ENCODE results near the gene TBC1D23.
A peak's percentile ranks its signal among the peaks of the same experiment; 100 is the strongest.
"Not testable (repeated sequence)": the region's sequence is repeated elsewhere in the genome, so short reads cannot be mapped to it uniquely, and the experiment has no call there.

Gene TBC1D23

DNA sequence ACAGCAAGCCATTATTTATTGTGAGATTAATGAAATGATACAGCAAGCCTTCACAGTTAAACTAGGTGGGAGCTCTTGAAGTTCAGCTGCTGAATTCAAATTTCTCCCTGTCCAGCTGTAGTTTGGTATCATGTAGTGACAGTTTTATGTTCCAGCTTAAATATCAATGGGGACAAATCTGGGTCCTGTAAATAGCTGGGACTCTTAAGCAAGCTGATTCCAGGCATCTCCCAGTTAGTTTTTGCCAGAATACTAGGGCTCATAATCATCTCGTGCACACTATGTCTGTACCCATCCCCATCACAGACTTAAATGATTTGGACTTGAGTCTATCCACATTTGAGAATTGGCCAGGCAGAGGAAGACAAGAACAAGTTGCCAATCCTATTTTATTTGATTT lies 45.9 kb downstream of the TBC1D23 start:
- DNase-seq (ENCODE audit: low spot score) = no peak

GRCh38 chr3:100310355-100310965 lies 49.7 kb downstream of the TBC1D23 start:
- no peak for DNase-seq (ENCODE audit: low spot score)

DNA sequence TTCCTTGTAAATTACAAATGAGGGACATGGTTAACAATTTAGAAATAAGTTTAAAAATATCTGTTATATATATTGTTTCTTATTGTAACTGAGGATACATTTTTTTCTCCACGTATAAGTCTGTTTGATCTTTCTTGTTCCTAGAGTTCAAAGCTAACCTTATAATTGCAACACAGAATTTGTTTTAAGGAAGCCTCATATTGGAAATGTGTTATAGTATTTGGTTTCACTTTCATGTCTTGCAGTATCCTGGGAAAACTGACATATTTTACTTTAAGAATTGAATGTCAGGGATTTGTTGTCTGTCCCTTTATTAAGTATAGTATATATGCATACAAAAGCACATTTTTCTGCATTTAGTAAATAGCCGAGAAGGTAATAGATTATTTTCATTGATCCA lies 50.2 kb downstream of the TBC1D23 start:
- DNase-seq (ENCODE audit: low spot score) = no peak

GRCh38 chr3:100316641-100317069 lies 55.9 kb downstream of the TBC1D23 start:
- DNase-seq (ENCODE audit: low spot score) = peak; percentile 40

DNA sequence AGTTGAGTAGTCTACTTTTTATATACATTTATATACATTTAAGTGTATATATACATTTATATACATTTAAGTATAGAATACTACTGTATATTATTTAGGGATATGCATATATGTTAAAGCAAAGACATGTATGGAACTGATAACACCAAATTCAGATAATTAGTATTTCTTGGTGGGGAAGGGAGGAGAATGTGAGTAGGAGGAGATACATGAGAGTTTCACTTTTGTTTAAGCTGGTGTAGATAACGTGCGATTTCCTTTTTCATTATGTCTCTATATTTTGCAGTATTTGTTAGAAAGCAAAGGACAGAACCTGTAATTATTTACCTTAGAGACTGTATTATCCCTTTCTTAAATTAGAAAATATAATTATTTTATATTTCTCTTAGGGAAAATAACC lies 57.1 kb downstream of the TBC1D23 start:
- DNase-seq (ENCODE audit: low spot score) = no peak

DNA sequence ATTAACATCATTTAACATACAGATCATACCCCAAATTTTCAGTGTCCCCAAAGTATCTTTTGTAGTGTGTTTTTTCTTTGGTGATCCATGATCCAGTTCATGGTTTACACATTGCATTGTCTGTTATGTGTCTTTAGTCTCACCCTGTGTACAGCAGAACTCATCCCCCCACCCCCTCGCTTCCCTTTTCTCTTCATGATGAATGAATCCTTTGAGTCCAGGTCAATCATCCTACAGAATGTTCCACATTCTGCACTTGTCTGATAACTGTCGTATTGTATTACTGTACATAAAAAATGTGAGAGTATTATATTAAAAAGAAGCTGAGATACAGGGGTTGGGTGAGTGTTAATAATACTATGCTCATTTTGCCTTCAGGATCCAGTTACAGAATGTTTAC lies 59.2 kb downstream of the TBC1D23 start:
- no peak for DNase-seq (ENCODE audit: low spot score)

DNA sequence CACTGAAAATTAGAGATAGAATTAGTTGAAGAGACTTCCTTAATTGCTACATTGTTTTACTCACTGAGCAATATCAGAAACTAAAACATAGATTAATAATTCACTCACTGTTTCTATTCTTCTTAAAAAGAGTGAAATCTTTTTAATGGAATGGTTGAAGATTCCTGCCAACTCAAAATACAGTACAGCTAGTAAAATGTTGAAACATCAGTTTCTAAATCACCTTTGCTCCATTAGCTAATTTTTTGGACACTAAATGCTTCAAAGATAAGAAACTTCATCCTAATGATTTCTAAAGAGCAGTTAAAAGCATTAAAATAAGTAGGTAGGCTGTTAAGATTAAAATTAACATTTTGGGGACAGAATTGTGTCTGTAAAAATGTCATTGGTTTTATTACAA lies 63.3 kb downstream of the TBC1D23 start:
- no peak for DNase-seq (ENCODE audit: low spot score)

DNA sequence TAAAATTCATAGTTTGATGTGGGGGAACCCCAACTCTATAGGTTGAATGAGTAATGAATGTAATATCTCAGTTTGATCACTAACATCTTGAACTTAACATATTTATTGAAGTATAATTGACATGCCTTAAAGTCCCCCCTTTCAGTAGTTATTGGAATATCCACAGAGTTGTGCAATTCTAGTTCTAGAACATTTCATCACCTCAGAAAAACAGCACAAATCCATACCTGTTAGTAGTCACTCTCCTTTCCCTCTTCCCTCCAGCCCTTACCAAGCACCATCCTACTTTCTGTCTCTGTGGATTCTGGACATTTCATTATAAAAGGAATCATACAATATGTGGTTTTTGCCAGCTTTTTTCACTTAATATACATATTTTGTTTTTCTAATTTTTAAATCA lies 65.0 kb downstream of the TBC1D23 start:
- DNase-seq (ENCODE audit: low spot score) = no peak

DNA sequence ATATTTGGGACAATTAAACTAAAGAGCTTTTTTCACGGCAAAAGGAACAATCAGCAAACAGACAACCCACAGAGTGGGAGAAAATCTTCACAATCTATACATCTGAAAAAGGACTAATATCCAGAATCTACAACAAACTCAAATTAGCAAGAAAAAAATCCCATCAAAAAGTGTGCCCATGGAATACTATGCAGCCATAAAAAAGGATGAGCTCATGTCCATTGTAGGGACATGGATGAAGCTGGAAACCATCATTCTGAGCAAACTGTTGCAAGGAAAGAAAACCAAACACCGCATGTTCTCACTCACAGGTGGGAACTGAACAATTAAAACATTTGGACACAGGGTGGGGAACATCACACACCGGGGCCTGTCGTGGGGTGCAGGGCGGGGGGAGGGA lies 66.6 kb downstream of the TBC1D23 start:
- not testable (repeated sequence) for DNase-seq (ENCODE audit: low spot score)

- DNase-seq (ENCODE audit: low spot score) = no peak
These were observed 69.2 kb downstream of the TBC1D23 start for GRCh38 chr3:100329800-100330489.

DNA sequence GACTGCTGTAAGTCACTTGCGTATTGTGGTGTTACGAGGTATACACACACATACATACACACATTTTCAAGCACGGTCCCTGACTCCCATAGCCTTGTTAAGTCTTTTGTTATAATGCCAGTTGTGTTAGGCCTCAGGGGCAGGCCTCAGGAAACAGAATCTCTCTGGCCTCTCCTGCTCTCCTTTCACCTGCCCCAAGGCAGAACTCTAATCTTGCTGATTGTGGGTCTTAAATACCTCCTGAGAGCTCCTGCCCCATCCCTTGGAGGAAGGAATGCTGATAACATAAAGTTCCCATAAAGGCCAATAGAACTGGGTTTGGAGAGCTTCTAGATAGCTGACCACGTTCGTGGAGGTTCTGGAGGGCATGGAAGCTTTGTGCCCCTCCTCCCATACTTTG lies 69.9 kb downstream of the TBC1D23 start:
- DNase-seq (ENCODE audit: low spot score) = no peak

- DNase-seq (ENCODE audit: low spot score) = no peak
These were observed 70.9 kb downstream of the TBC1D23 start for GRCh38 chr3:100331660-100332059.

GRCh38 chr3:100333051-100333450 lies 72.3 kb downstream of the TBC1D23 start:
- DNase-seq (ENCODE audit: low spot score) = no peak

DNA sequence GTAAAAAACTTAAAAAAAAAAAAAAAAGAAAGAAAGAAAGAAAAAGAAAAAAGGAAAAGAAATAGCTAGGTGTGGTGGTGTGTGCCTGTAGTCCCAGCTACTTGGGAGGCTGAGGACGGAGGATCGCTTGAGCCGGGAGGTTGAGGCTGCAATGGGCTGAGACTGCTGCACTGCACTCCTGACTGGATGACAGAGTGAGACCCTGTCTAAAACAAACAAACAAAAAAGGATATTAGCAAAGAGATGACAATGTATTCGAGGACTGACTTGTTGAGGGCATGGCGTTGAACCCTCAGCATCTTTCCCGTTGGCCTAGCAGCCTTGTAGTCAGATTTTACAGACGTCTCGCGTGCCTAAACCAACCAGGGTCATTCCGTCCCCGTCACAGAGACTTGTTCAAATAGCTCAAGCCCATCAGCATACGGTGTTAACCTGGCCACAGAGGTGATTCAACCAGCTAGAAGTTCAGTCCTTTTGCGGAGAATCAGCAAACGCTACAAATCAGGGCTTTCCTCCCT lies 73.2 kb downstream of the TBC1D23 start:
- no peak for DNase-seq (ENCODE audit: low spot score)

DNA sequence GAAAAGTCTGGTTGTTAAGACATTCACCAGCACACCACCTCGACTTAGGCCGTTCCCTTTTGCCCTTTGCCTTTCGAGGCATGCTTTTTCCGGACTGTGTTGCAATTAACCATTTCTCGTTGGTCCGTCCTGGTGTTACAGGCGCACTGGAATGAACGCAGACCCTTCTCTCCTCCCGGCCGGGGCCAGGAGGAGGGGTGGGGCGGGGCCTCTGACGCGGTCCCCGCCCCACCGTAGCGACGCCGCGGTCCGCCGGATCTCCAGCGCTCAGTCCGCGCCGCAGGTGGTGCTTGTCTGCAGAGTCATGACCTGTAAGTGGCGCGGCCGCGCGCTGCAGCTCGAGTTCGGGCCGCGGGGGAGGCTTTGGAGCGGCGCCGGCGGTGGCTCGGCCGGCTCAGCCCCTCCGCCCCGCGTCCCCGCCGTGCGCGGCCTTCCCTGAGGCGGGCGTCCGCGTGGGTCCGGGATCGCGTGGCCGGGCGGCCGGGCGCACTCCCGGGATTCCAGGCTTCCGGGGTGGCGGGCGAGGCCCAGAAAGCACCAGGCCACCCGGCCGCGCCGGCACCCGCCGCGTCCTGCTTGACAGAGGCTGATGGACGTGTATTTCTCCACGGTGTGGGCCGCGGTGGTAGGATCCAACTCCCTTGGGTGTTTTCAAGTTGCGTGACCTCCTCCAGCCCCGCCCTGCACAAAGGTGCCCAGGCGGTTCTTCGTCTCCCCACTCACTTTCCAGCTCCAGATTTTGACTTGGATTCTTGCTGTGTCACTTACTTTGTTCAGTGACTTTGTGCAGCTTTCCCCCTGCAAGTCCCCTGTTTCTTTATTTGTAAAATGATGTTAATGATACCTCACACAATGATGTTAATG lies 73.9 kb downstream of the TBC1D23 start, which contains the start of gene NIT2:
Gene NIT2 (plus strand): TSS at position 270 of the 864 bp plus-strand sequence. CDS start 35 bp downstream, at position 305.
- DNase-seq (ENCODE audit: low spot score) = peak; percentile 95

- peak; percentile 49 for DNase-seq (ENCODE audit: low spot score)
These were observed 74.6 kb downstream of the TBC1D23 start for GRCh38 chr3:100335434-100335833.

GRCh38 chr3:100336229-100336628 lies 75.4 kb downstream of the TBC1D23 start:
- DNase-seq (ENCODE audit: low spot score) = not testable (repeated sequence)

DNA sequence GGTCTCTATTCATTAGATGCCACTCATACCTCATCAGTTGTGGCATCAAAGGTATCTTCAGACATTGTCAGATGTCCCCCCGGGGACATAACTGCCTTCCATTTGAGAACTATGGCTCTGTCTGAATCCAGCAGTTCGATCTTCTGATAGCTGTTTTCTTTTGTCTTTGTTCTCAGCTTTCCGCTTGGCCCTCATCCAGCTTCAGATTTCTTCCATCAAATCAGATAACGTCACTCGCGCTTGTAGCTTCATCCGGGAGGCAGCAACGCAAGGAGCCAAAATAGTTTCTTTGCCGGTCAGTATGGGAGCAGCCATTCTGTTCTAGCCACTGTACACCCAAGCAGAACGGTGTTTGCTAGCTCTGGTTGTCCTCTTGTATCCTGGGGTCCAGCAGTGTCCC lies 78.1 kb downstream of the TBC1D23 start:
- DNase-seq (ENCODE audit: low spot score) = no peak

DNA sequence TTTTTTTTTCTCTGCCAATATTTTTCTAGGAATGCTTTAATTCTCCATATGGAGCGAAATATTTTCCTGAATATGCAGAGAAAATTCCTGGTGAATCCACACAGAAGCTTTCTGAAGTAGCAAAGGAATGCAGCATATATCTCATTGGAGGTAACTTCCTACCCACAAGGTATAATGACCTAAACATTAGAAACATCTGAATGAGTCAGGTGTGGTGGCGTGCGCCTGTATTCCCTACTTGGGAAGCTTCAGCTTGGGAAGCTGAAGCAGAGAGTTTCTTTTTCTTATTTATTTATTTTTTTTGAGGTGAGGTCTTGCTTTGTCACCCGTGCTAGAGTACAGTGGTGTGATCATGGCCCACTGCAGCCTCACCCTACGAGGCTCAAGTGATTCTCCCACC lies 79.0 kb downstream of the TBC1D23 start:
- no peak for DNase-seq (ENCODE audit: low spot score)

- no peak for DNase-seq (ENCODE audit: low spot score)
These were observed 79.7 kb downstream of the TBC1D23 start for GRCh38 chr3:100340527-100340926.

GRCh38 chr3:100348727-100349126 lies 87.9 kb downstream of the TBC1D23 start:
- no peak for DNase-seq (ENCODE audit: low spot score)

- DNase-seq (ENCODE audit: low spot score) = not testable (repeated sequence)
These were observed 91.0 kb downstream of the TBC1D23 start for GRCh38 chr3:100351770-100352169.
